Skeletal muscle tissue (tissue), 4 donors: Measurements from ENCODE around the gene STAT5A. TPM values are rescaled to one million over a fixed set of nuclear protein-coding genes. Genes with fewer than 3 reads are reported as not detected.
"Not testable (repeated sequence)": the region's sequence is repeated elsewhere in the genome, so short reads cannot be mapped to it uniquely, and the experiment has no call there.

Experiments
- H3K27ac ChIP-seq: one replicate; pipeline ENCODE4 v1.7.0; 2013; ENCODE audit warnings: mild to moderate bottlenecking, low read depth, low read length, inconsistent platforms
- H3K27me3 ChIP-seq, 3 donors: one replicate each; pipeline ENCODE4 v1.7.0; 2013; ENCODE audit warnings: low read length in 3 of 3; ENCODE audit not compliant: control insufficient read depth in 3 of 3, insufficient read depth in 3 of 3
- H3K36me3 ChIP-seq, 3 donors: one replicate each; pipeline ENCODE4 v1.7.0; 2013; ENCODE audit warnings: low read length in 3 of 3; ENCODE audit not compliant: control insufficient read depth in 3 of 3, insufficient read depth in 3 of 3
- H3K4me1 ChIP-seq, 3 donors: one replicate each; pipeline ENCODE4 v1.7.0; 2013; ENCODE audit warnings: low read length in 3 of 3, mild to moderate bottlenecking in 3 of 3; ENCODE audit not compliant: control insufficient read depth in 3 of 3, insufficient read depth in 3 of 3
- H3K4me3 ChIP-seq, 3 donors: one replicate each; pipeline ENCODE4 v1.7.0; 2013; ENCODE audit warnings: low read length in 3 of 3
- H3K9ac ChIP-seq, 3 donors: one replicate each; pipeline ENCODE4 v1.7.0; 2013; ENCODE audit warnings: low read length in 3 of 3, mild to moderate bottlenecking in 3 of 3, moderate library complexity in 2 of 3, low read depth in 1 of 3
- H3K9me3 ChIP-seq, 3 donors: one replicate each; pipeline ENCODE4 v1.7.0; 2013; ENCODE audit warnings: low read length in 3 of 3; ENCODE audit not compliant: control insufficient read depth in 3 of 3
- total RNA-seq: library from RNA; depleted of rRNA; stranded (reverse); fragments of >200 nt; gene quantifications from one replicate; pipeline ENCODE4 v1.2.3, GENCODE V29; 2014
- donor health status: Osteomylitis.

Gene STAT5A
- total RNA-seq, 1 donor from 2014 or later, result 18.3 TPM

GRCh38 chr17:42312035-42312284, 23.7 kb downstream of the STAT5A start:
- Histone ChIP-seq H3K9ac (peak overlapping the region; percentile 47 to 68 (median 55)), H3K4me3 (peak overlapping the region in 1 of 3 donors; percentile 41), H3K4me1 (peaks cover 19 to 29% (median 25%) of the 10 kb centered on the region in 3 donors), H3K27ac (peak overlapping the region; percentile 81), H3K9me3 (no peaks in the 10 kb centered on the region), H3K36me3 (peaks cover 45 to 65% (median 48%) of the 10 kb centered on the region in 3 donors), H3K27me3 (no peaks in the 10 kb centered on the region)

GRCh38 chr17:42312285-42313130, 24.2 kb downstream of the STAT5A start:
- H3K4me3 ChIP-seq, result peak overlapping the region in 1 of 3 donors; percentile 52
- H3K27ac ChIP-seq, result peak overlapping the region; percentile 81
- H3K36me3 ChIP-seq, result peaks cover 42 to 65% (median 48%) of the 10 kb centered on the region in 3 donors
- no peaks in the 10 kb centered on the region for H3K27me3 ChIP-seq
- no peaks in the 10 kb centered on the region for H3K9me3 ChIP-seq
- H3K4me1 ChIP-seq, result peaks cover 19 to 29% (median 25%) of the 10 kb centered on the region in 3 donors
- H3K9ac ChIP-seq, result peak overlapping the region in 2 of 3 donors; percentile 47 to 55

DNA sequence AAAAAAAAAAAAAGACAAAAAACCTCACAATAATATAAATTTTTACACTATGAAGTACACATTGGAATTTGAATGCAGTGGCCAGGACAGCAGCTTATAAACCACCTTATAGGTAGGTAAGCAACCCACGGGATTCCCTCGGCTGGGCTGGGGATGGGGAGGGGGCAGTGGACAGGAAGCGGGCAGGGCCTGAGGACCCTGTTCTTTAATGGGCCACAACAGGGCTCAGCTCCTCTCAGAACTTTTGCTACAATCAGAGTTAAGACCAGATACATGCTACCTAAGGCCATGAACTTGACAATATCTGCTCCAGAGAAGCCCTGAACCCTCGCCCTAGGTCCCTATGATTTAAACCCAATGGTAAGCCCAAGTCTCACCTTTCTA, 25.1 kb downstream of the STAT5A start:
- peaks cover 36 to 65% (median 54%) of the 10 kb centered on the region in 3 donors for H3K36me3 ChIP-seq
- no peak overlapping the region for H3K27ac ChIP-seq

GRCh38 chr17:42313773-42314566, 25.7 kb downstream of the STAT5A start:
- H3K9ac ChIP-seq, result no peak overlapping the region
- H3K4me3 ChIP-seq, result no peak overlapping the region
- peaks cover 33 to 68% (median 55%) of the 10 kb centered on the region in 3 donors for H3K36me3 ChIP-seq
- H3K27me3 ChIP-seq, result no peaks in the 10 kb centered on the region
- peaks cover 19 to 29% (median 25%) of the 10 kb centered on the region in 3 donors for H3K4me1 ChIP-seq
- H3K9me3 ChIP-seq, result no peaks in the 10 kb centered on the region
- H3K27ac ChIP-seq, result peak overlapping the region; percentile 29

More for the DNA sequence above, 25.1 kb downstream of the STAT5A start:
- no peak overlapping the region for H3K4me3 ChIP-seq
- H3K9ac ChIP-seq, result no peak overlapping the region
- no peaks in the 10 kb centered on the region for H3K27me3 ChIP-seq
- H3K9me3 ChIP-seq, result no peaks in the 10 kb centered on the region
- peaks cover 19 to 29% (median 25%) of the 10 kb centered on the region in 3 donors for H3K4me1 ChIP-seq

DNA sequence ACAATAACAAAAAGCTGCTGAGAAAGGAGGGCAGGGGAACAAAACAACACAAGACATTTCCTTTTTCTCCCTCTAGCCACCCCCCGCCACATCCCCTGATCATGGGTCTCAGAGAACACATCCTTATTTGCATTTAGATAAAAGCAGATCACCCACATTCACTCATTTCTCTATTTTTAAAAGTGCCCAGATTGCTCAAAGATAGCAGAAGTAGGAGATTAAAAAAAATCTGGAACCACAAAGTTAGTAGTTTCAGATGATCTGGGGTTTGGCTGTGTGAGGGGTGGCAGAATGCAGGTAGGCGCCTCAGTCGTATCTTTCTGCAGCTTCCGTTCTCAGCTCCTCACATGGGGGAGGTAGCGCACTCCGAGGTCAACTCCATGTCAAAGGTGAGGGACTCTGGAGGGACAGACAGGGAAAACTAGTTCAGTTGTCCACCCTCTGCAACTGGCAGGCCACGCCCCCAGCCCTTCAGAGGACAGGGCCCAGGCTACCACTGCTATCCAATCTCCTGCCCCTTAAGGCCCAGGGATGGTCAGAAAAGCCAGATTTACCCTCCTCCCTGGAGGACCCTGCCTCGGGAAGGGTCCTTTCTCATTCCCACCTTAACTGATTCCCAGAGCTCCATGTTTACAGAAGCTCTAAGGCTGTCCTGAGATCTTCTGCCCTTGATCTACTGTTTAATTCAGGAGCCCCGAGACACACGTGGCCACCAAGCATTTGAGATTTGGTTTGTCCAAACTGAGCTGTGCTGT, 27.3 kb downstream of the STAT5A start:
- H3K27ac ChIP-seq, result no peak overlapping the region
- H3K36me3 ChIP-seq, result peaks cover 27 to 66% (median 57%) of the 10 kb centered on the region in 3 donors
- no peaks in the 10 kb centered on the region for H3K27me3 ChIP-seq
- H3K9ac ChIP-seq, result peak overlapping the region in 1 of 3 donors; percentile 57
- H3K4me3 ChIP-seq, result no peak overlapping the region
- H3K9me3 ChIP-seq, result no peaks in the 10 kb centered on the region
- peaks cover 17 to 27% (median 24%) of the 10 kb centered on the region in 3 donors for H3K4me1 ChIP-seq

GRCh38 chr17:42316755-42317154, 28.5 kb downstream of the STAT5A start:
- Histone ChIP-seq H3K27ac (no peak overlapping the region), H3K36me3 (peaks cover 28 to 67% (median 62%) of the 10 kb centered on the region in 3 donors), H3K9me3 (no peaks in the 10 kb centered on the region), H3K4me3 (no peak overlapping the region), H3K9ac (no peak overlapping the region), H3K4me1 (peaks cover 6 to 15% (median 12%) of the 10 kb centered on the region in 3 donors), H3K27me3 (no peaks in the 10 kb centered on the region)

- no peaks in the 10 kb centered on the region for H3K27me3 ChIP-seq
- no peak overlapping the region for H3K27ac ChIP-seq
- H3K9ac ChIP-seq, result no peak overlapping the region
- H3K36me3 ChIP-seq, result peaks cover 34 to 73% (median 68%) of the 10 kb centered on the region in 3 donors
- no peaks in the 10 kb centered on the region for H3K9me3 ChIP-seq
- H3K4me3 ChIP-seq, result no peak overlapping the region
- peaks cover under 1 to 9% (median 6%) of the 10 kb centered on the region in 3 donors for H3K4me1 ChIP-seq
Measured at GRCh38 chr17:42317266-42317845, 29.1 kb downstream of the STAT5A start.

DNA sequence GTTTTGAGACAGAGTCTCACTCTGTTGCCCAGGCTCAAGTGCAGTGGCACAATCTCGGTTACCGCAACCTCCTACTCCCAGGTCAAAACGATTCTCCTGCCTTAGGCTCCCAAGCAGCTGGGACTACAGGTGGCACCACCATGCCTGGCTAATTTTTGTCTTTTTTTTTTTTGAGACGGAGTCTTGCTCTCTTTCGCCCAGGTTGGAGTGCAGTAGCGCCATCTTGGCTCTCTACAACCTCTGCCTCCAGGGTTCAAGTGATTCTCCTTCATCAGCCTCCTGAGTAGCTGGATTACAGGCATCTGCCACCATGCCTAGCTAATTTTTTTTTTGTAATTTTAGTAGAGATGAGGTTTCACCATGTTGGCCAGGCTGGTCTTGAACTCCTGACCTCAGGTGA, 29.7 kb downstream of the STAT5A start:
- not testable (repeated sequence) for H3K4me1 ChIP-seq, H3K4me3 ChIP-seq, H3K27me3 ChIP-seq, H3K9me3 ChIP-seq, H3K9ac ChIP-seq, H3K27ac ChIP-seq
- H3K36me3 ChIP-seq, result peaks cover 36 to 79% (median 73%) of the 10 kb centered on the region in 3 donors

GRCh38 chr17:42321555-42321954, 33.3 kb downstream of the STAT5A start:
- no peak overlapping the region for H3K27ac ChIP-seq

More at GRCh38 chr17:42321555-42321954, 33.3 kb downstream of the STAT5A start:
- no peak overlapping the region for H3K9ac ChIP-seq
- H3K9me3 ChIP-seq, result no peaks in the 10 kb centered on the region
- H3K27me3 ChIP-seq, result no peaks in the 10 kb centered on the region
- H3K4me3 ChIP-seq, result no peak overlapping the region
- peaks cover 13 to 21% (median 14%) of the 10 kb centered on the region in 3 donors for H3K4me1 ChIP-seq
- peaks cover 35 to 81% (median 70%) of the 10 kb centered on the region in 3 donors for H3K36me3 ChIP-seq
